Fibroblast of mammary gland (primary cell): ENCODE data around the gene GLT8D2.

Source experiments
- DNase-seq: peaks from one replicate; pipeline ENCODE4 v3.0.0-alpha.2; 2010; ENCODE audit warnings: low read depth
- H3K4me3 ChIP-seq: 2 replicates; pipeline ENCODE4 v1.5.1; 2011; ENCODE audit warnings: low read depth, mild to moderate bottlenecking, low read length, moderate library complexity; ENCODE audit not compliant: control insufficient read depth
- TF ChIP-seq, protein P1 (sequence below): conservative IDR thresholded peaks from 2 replicates; pipeline ENCODE4 v1.5.1; 2011; ENCODE audit warnings: low read depth, low read length, inconsistent platforms; ENCODE audit not compliant: control insufficient read depth, insufficient read depth

The GLT8D2 gene

GRCh38 chr12:103962493-103962892 lies 87.5 kb downstream of the GLT8D2 start:
- no peak overlapping the region for H3K4me3 ChIP-seq
- no peak for DNase-seq
- TF ChIP-seq, protein P1, sequence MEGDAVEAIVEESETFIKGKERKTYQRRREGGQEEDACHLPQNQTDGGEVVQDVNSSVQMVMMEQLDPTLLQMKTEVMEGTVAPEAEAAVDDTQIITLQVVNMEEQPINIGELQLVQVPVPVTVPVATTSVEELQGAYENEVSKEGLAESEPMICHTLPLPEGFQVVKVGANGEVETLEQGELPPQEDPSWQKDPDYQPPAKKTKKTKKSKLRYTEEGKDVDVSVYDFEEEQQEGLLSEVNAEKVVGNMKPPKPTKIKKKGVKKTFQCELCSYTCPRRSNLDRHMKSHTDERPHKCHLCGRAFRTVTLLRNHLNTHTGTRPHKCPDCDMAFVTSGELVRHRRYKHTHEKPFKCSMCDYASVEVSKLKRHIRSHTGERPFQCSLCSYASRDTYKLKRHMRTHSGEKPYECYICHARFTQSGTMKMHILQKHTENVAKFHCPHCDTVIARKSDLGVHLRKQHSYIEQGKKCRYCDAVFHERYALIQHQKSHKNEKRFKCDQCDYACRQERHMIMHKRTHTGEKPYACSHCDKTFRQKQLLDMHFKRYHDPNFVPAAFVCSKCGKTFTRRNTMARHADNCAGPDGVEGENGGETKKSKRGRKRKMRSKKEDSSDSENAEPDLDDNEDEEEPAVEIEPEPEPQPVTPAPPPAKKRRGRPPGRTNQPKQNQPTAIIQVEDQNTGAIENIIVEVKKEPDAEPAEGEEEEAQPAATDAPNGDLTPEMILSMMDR, result no peak

DNA sequence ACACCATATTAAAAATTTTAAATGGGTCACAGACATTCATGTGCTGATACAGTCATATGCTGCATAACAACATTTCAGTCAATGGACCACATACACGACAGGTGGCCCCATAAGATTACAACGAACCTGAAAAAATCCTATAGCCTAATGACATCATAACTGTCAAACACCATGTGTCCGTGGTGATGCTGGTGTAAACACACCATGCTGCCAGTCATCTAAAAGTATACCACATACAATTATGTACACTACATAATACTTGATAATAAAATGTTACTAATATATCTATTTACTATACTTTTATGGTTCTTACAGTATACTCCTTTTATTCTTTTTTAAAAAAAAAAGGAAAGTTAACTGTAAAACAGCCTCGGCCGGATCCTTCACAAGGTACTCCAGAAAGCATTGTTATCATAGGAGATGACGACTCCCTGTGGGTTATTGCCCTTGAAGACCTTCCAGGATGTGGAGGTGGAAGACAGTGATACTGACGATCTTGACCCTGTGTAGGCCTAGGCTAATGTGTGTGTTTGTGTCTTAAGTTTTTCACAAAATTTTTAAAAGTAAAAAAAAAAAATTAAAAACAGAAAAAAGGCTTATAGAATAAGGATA lies 89.3 kb downstream of the GLT8D2 start:
- DNase-seq, result no peak
- H3K4me3 ChIP-seq, result no peak overlapping the region
- TF ChIP-seq, protein P1, result no peak

DNA sequence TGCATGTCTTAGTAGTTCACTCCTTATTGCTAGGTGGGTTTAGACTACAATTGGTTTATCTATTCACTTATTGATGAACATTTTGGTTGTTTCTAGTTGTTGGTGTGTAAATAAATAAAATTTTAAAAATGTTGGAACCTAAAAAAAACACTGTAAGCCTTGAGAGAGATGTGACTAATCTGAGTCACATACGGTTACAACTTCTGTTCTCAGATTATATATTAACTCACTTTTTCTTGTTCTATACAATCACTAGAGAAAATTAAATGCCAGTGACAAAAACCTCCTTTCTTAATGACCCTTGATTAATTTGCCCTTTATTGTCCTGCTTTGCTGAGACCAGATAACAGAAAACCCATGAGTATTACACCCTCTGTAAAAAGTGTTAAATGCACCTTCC lies 91.4 kb downstream of the GLT8D2 start:
- no peak for DNase-seq
- H3K4me3 ChIP-seq, result no peak overlapping the region
- TF ChIP-seq, protein P1, result no peak

DNA sequence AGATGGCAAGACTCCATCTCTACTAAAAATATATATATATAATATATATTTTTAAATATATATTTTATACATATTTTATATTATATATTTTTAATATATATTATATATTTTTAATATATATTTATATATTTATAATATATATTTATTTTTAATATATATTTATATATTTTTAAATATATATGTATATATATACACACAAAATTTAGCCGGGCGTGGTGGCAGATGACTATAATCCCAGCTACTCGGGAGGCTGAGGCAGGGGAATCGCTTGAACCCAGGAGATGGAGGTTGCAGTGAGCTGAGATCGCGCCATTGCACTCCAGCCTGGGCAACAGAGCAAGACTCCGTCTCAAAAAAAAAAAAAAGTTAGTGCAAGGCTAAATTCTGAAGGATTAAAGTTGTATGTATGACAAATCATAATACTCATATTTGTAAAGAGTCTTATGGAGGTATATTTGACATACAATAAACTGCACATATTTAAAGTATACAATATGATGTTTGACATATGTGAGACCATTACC lies 92.1 kb downstream of the GLT8D2 start:
- TF ChIP-seq, protein P1, result no peak
- H3K4me3 ChIP-seq, result peak overlapping the region; percentile 95

GRCh38 chr12:103956509-103957027 lies 93.4 kb downstream of the GLT8D2 start:
- peak overlapping the region; percentile 95 for H3K4me3 ChIP-seq
- TF ChIP-seq, protein P1, result no peak
- no peak for DNase-seq

More for the DNA sequence above, 92.1 kb downstream of the GLT8D2 start:
- DNase-seq, result no peak

DNA sequence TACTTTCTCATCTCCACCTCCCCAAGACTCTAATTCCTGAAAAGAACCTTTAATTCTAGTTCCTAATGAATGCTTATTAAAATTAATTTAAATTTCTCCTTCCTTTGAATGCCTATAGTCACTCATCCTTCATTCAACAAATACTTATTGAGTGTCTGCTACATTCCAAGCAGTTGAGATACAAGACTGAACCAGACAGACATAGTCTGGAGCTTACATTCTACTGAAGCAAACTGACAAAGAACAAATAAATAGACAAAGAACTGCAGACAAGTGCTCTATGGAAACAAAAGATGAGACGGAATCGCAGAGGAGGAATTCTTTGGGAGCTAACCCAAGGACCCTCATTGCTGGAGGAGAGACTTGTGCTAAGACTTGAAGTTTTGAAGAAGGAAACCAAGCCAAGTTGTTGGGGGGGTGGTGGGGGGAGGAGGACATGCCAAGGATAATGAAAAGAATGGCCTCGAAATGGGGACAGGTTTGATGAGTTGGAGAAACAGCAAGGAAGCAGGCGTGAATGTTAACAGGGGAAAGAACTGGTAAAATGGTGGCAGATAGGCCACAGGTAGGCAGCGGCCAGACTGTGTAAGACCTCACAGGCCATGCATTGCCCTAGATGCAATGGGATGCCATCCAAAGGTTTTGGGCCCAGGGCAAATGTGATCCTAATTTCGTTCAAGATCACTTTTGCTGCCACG lies 94.0 kb downstream of the GLT8D2 start:
- TF ChIP-seq, protein P1, result no peak
- DNase-seq, result no peak
- peak overlapping the region; percentile 95 for H3K4me3 ChIP-seq
